Stomach (tissue), 4 donors: ENCODE results near the gene MND1.

Experiments
- EP300 ChIP-seq: sonication (generic); formaldehyde crosslinking; IDR thresholded peaks from one replicate; pipeline ENCODE4 v1.6.1; 2017; ENCODE audit warnings: antibody characterized with exemption
- POLR2A ChIP-seq, 4 donors: fragments of 450-650 bp; IDR thresholded peaks; one replicate each; pipeline ENCODE4 v1.6.1; 2016; ENCODE audit warnings: antibody characterized with exemption in 4 of 4, control low read depth in 2 of 4, mild to moderate bottlenecking in 1 of 4, moderate library complexity in 1 of 4
- POLR2AphosphoS5 ChIP-seq, 3 donors: sonication (generic); formaldehyde crosslinking; IDR thresholded peaks; one replicate each; pipeline ENCODE4 v1.6.1; 2016; ENCODE audit warnings: antibody characterized with exemption in 3 of 3
- TF ChIP-seq, protein P1 (sequence below), 7 experiments: fragments of 450-650 bp in 4 of 7; fragments of 200-600 bp in 3 of 7; sonication (generic) in 3 of 7; IDR thresholded peaks; one replicate each; pipeline ENCODE4 v1.5.1; 2016 to 2019; ENCODE audit warnings: antibody characterized with exemption in 7 of 7, control low read depth in 2 of 7, mild to moderate bottlenecking in 1 of 7

DNA sequence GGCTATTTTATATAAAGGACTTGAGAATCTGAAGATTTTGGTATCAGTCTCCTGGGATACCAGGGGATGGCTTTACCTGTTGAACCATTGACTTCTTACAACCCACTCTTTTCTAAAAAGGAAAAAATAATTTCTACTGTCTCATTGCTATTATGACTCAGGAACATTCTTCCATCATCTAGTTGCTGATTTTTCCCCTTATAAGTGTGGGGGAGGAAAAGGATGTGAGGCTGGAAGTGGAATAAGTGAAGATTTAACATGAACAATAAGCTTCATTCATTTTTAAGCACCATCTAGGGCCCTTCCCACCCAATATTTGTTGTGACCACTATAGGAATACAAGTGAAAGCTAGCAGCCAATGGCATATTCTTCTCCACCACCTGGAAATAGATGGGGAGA, 10.6 kb upstream of the MND1 start:
- TF ChIP-seq, protein P1, sequence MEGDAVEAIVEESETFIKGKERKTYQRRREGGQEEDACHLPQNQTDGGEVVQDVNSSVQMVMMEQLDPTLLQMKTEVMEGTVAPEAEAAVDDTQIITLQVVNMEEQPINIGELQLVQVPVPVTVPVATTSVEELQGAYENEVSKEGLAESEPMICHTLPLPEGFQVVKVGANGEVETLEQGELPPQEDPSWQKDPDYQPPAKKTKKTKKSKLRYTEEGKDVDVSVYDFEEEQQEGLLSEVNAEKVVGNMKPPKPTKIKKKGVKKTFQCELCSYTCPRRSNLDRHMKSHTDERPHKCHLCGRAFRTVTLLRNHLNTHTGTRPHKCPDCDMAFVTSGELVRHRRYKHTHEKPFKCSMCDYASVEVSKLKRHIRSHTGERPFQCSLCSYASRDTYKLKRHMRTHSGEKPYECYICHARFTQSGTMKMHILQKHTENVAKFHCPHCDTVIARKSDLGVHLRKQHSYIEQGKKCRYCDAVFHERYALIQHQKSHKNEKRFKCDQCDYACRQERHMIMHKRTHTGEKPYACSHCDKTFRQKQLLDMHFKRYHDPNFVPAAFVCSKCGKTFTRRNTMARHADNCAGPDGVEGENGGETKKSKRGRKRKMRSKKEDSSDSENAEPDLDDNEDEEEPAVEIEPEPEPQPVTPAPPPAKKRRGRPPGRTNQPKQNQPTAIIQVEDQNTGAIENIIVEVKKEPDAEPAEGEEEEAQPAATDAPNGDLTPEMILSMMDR (IDR thresholded peaks at IDR 0.05): no peak
- TF ChIP-seq POLR2AphosphoS5 (IDR thresholded peaks at IDR 0.05) (no peak), EP300 (no peak), POLR2A (IDR thresholded peaks at IDR 0.05) (no peak)
